OCI-LY1 (cell line): ENCODE data around the gene ZNF775.

Experiments
- H2AFZ ChIP-seq: fragments of 200-600 bp; sonication (generic), shearing (Covaris generic); 2 replicates; pipeline ENCODE4 v1.6.0; 2014; ENCODE audit warnings: antibody characterized with exemption, mild to moderate bottlenecking, low read length
- H3F3A ChIP-seq: fragments of 200-600 bp; sonication (generic), shearing (Covaris generic); 2 replicates; pipeline ENCODE4 v1.6.0; 2014; ENCODE audit warnings: mild to moderate bottlenecking, antibody characterized with exemption, low read length, moderate library complexity; ENCODE audit not compliant: insufficient read depth
- H3K27ac ChIP-seq: fragments of 200-600 bp; sonication (generic); 2 replicates; pipeline ENCODE4 v1.5.1; 2014; ENCODE audit warnings: low read length, mixed run types, mild to moderate bottlenecking, low read depth; ENCODE audit not compliant: poor library complexity, severe bottlenecking
- H3K27me3 ChIP-seq: fragments of 200-600 bp; sonication (generic); 2 replicates; pipeline ENCODE4 v1.6.0; 2014; ENCODE audit warnings: antibody characterized with exemption, mild to moderate bottlenecking, low read length, moderate library complexity; ENCODE audit not compliant: insufficient read depth
- H3K36me3 ChIP-seq: fragments of 200-600 bp; sonication (generic); 2 replicates; pipeline ENCODE4 v1.6.1; 2014; ENCODE audit warnings: mild to moderate bottlenecking, antibody characterized with exemption, low read length, moderate library complexity, mixed read lengths; ENCODE audit not compliant: insufficient read depth
- H3K4me1 ChIP-seq: fragments of 200-600 bp; sonication (generic); 2 replicates; pipeline ENCODE4 v1.5.1; 2014; ENCODE audit warnings: mild to moderate bottlenecking, low read length, moderate library complexity; ENCODE audit not compliant: insufficient read depth, severe bottlenecking
- H3K4me2 ChIP-seq: fragments of 200-600 bp; sonication (generic), shearing (Covaris generic); 2 replicates; pipeline ENCODE4 v1.6.1; 2014; ENCODE audit warnings: low read length
- H3K4me3 ChIP-seq: fragments of 200-600 bp; sonication (generic); 2 replicates; pipeline ENCODE4 v1.5.1; 2014; ENCODE audit warnings: low read length, low read depth, mild to moderate bottlenecking, mixed read lengths; ENCODE audit not compliant: poor library complexity, severe bottlenecking
- H3K79me2 ChIP-seq: fragments of 200-600 bp; shearing (Covaris generic); 2 replicates; pipeline ENCODE4 v1.6.1; 2016; ENCODE audit warnings: mixed run types, low read length, mixed read lengths; ENCODE audit not compliant: insufficient read depth
- H3K9ac ChIP-seq: fragments of 200-600 bp; sonication (generic), shearing (Covaris generic); 2 replicates; pipeline ENCODE4 v1.6.1; 2014; ENCODE audit warnings: mild to moderate bottlenecking, low read length, mixed read lengths
- H3K9me2 ChIP-seq: fragments of 200-600 bp; sonication (generic), shearing (Covaris generic); 2 replicates; pipeline ENCODE4 v1.6.1; 2014; ENCODE audit warnings: low read depth, mild to moderate bottlenecking, low read length, mixed read lengths
- H3K9me3 ChIP-seq: fragments of 200-600 bp; shearing (Covaris generic); 2 replicates; pipeline ENCODE4 v1.6.1; 2014; ENCODE audit warnings: low read length, mixed read lengths
- H4K20me1 ChIP-seq: fragments of 200-600 bp; sonication (generic), shearing (Covaris generic); 2 replicates; pipeline ENCODE4 v1.6.0; 2016; ENCODE audit warnings: mild to moderate bottlenecking, low read length; ENCODE audit not compliant: insufficient read depth
- CTCF ChIP-seq: fragments of 200-600 bp; sonication (generic), shearing (Covaris generic); IDR thresholded peaks from 2 replicates; pipeline ENCODE4 v1.5.1; 2017; ENCODE audit warnings: mild to moderate bottlenecking, antibody characterized with exemption, low read length, moderate library complexity, mixed read lengths
- EZH2 ChIP-seq: fragments of 200-600 bp; sonication (generic), shearing (Covaris generic); IDR thresholded peaks from 2 replicates; pipeline ENCODE4 v1.8.0; 2017; ENCODE audit warnings: borderline replicate concordance, mixed run types, mild to moderate bottlenecking, antibody characterized with exemption, low read length, moderate library complexity, mixed read lengths

The ZNF775 gene

GRCh38 chr7:150429699-150430098 lies 50.6 kb downstream of the ZNF775 start:
- H3K4me2 ChIP-seq = no peak overlapping the region
- H3K4me1 ChIP-seq = peaks cover 25% of the 10 kb centered on the region

DNA sequence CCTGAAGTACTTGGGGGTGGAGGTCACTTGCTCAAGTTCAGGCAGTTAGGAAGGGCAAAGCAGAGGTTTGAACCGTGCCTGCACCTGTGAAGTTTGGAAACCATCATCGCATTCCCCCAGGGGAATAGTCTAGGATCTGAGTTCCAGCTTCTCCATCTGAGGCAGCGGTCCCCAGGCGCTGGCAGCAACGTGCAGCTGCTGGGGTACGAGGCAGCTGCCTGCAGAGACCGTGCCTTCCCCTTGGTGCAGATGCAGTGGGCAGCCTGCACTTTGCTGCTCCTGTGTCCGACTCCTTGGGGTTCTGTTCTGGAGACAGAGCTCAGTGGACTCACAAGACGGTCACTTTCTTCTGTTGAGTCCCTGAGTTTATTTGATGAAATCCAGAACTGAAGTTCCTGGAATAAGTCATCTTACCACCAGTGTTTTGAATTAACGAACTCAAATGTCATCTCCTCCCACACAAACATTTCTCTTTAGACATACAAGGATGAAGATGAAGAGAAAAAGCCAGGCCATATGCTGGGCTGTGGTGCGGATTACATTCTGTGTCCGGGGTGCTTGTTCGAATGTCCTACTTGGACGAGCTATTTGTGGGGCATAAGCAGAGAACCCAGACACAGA lies 51.4 kb downstream of the ZNF775 start:
- H3K79me2 ChIP-seq = no peaks in the 10 kb centered on the region
- no peaks in the 10 kb centered on the region for H4K20me1 ChIP-seq
- no peaks in the 10 kb centered on the region for H3K9me3 ChIP-seq
- TF ChIP-seq CTCF (no peak), EZH2 (no peak)
- H3K27ac ChIP-seq = no peak overlapping the region
- no peaks in the 10 kb centered on the region for H3K9me2 ChIP-seq
- no peaks in the 10 kb centered on the region for H3K36me3 ChIP-seq
- H3K9ac ChIP-seq = no peak overlapping the region
- H2AFZ ChIP-seq = no peak overlapping the region
- no peak overlapping the region for H3K4me2 ChIP-seq
- H3K4me3 ChIP-seq = no peak overlapping the region
- H3K4me1 ChIP-seq = peaks cover 34% of the 10 kb centered on the region
- no peaks in the 10 kb centered on the region for H3F3A ChIP-seq
- H3K27me3 ChIP-seq = peaks cover 5% of the 10 kb centered on the region; the same call in 1 of the 2 replicates

More at GRCh38 chr7:150429699-150430098, 50.6 kb downstream of the ZNF775 start:
- H2AFZ ChIP-seq = no peak overlapping the region
- no peaks in the 10 kb centered on the region for H3K79me2 ChIP-seq
- H3F3A ChIP-seq = no peaks in the 10 kb centered on the region
- H3K9ac ChIP-seq = no peak overlapping the region
- no peaks in the 10 kb centered on the region for H4K20me1 ChIP-seq
- peaks cover 11% of the 10 kb centered on the region; the same call in 1 of the 2 replicates for H3K27me3 ChIP-seq
- no peaks in the 10 kb centered on the region for H3K36me3 ChIP-seq
- H3K9me2 ChIP-seq = no peaks in the 10 kb centered on the region
- TF ChIP-seq CTCF (no peak), EZH2 (no peak)
- H3K27ac ChIP-seq = no peak overlapping the region
- no peaks in the 10 kb centered on the region for H3K9me3 ChIP-seq
- H3K4me3 ChIP-seq = no peak overlapping the region

- H4K20me1 ChIP-seq = no peaks in the 10 kb centered on the region
- no peaks in the 10 kb centered on the region for H3F3A ChIP-seq
- no peak overlapping the region for H2AFZ ChIP-seq
- no peak overlapping the region for H3K4me2 ChIP-seq
- no peak overlapping the region for H3K9ac ChIP-seq
- no peak overlapping the region for H3K4me3 ChIP-seq
- no peaks in the 10 kb centered on the region for H3K36me3 ChIP-seq
- H3K9me2 ChIP-seq = no peaks in the 10 kb centered on the region
- H3K9me3 ChIP-seq = no peaks in the 10 kb centered on the region
- H3K27me3 ChIP-seq = peaks cover 5% of the 10 kb centered on the region; the same call in 1 of the 2 replicates
- H3K79me2 ChIP-seq = no peaks in the 10 kb centered on the region
- H3K4me1 ChIP-seq = peaks cover 47% of the 10 kb centered on the region
- H3K27ac ChIP-seq = no peak overlapping the region
- no peak for TF ChIP-seq CTCF
- TF ChIP-seq EZH2 = no peak
Measured at GRCh38 chr7:150431839-150432658, 52.9 kb downstream of the ZNF775 start.
